H9 (cell line): ENCODE measurements around the gene TEX2. TPM values are rescaled to one million over a fixed set of nuclear protein-coding genes. Genes with fewer than 3 reads are reported as not detected.

Source experiments
- DNase-seq: peaks from one replicate; pipeline ENCODE4 v3.0.0-alpha.2; 2017
- H2AFZ ChIP-seq: one replicate; pipeline ENCODE4 v1.6.1; 2013; ENCODE audit warnings: mild to moderate bottlenecking, low read length, control low read depth, moderate library complexity
- H2AK5ac ChIP-seq: 2 replicates; pipeline ENCODE4 v1.6.1; 2013; ENCODE audit warnings: low read length, control low read depth, mixed read lengths; ENCODE audit not compliant: insufficient read length
- H2BK120ac ChIP-seq: one replicate; pipeline ENCODE4 v1.6.1; 2013; ENCODE audit warnings: low read depth, mild to moderate bottlenecking, low read length, control low read depth, inconsistent platforms; ENCODE audit not compliant: poor library complexity, severe bottlenecking
- H2BK12ac ChIP-seq: 2 replicates; pipeline ENCODE4 v1.6.1; 2013; ENCODE audit warnings: low read length, control low read depth, mixed read lengths, low read depth; ENCODE audit not compliant: insufficient read length
- H2BK15ac ChIP-seq: 2 replicates; pipeline ENCODE4 v1.6.1; 2013; ENCODE audit warnings: low read depth, low read length, control low read depth
- H2BK20ac ChIP-seq: one replicate; pipeline ENCODE4 v1.6.1; 2013; ENCODE audit warnings: low read depth, mild to moderate bottlenecking, low read length, control low read depth, inconsistent platforms; ENCODE audit not compliant: poor library complexity, severe bottlenecking
- H2BK5ac ChIP-seq: 2 replicates; pipeline ENCODE4 v1.6.1; 2013; ENCODE audit warnings: low read length, control low read depth, mixed read lengths; ENCODE audit not compliant: insufficient read length
- H3K14ac ChIP-seq: 2 replicates; pipeline ENCODE4 v1.6.1; 2013; ENCODE audit warnings: low read length, control low read depth; ENCODE audit not compliant: insufficient read depth
- H3K18ac ChIP-seq: 2 replicates; pipeline ENCODE4 v1.6.1; 2013; ENCODE audit warnings: low read depth, mild to moderate bottlenecking, mixed read lengths, low read length, control low read depth; ENCODE audit not compliant: insufficient read length
- H3K23ac ChIP-seq: 2 replicates; pipeline ENCODE4 v1.6.1; 2013; ENCODE audit warnings: low read length, control low read depth, mixed read lengths, low read depth; ENCODE audit not compliant: insufficient read length
- H3K23me2 ChIP-seq: 2 replicates; pipeline ENCODE4 v1.6.1; 2013; ENCODE audit warnings: low read depth, mild to moderate bottlenecking, mixed read lengths, low read length, control low read depth; ENCODE audit not compliant: insufficient read length, poor library complexity, severe bottlenecking
- H3K27ac ChIP-seq: 2 replicates; pipeline ENCODE4 v1.5.1; 2013; ENCODE audit warnings: low read length, control low read depth, mixed read lengths, low read depth; ENCODE audit not compliant: insufficient read length
- H3K27me3 ChIP-seq: 2 replicates; pipeline ENCODE4 v1.6.1; 2013; ENCODE audit warnings: low read length, control low read depth, inconsistent platforms; ENCODE audit not compliant: insufficient read depth
- H3K4ac ChIP-seq: 2 replicates; pipeline ENCODE4 v1.6.1; 2013; ENCODE audit warnings: low read depth, mild to moderate bottlenecking, control low read depth, inconsistent platforms, low read length, moderate library complexity
- H3K4me1 ChIP-seq: 2 replicates; pipeline ENCODE4 v1.6.1; 2013; ENCODE audit warnings: low read length, control low read depth, inconsistent platforms; ENCODE audit not compliant: insufficient read depth
- H3K4me2 ChIP-seq: 2 replicates; pipeline ENCODE4 v1.6.1; 2013; ENCODE audit warnings: low read length, control low read depth, mixed read lengths; ENCODE audit not compliant: insufficient read length, insufficient read depth
- H3K56ac ChIP-seq: 2 replicates; pipeline ENCODE4 v1.6.1; 2013; ENCODE audit warnings: low read depth, mild to moderate bottlenecking, mixed read lengths, low read length, control low read depth; ENCODE audit not compliant: insufficient read length
- H3K79me1 ChIP-seq: 2 replicates; pipeline ENCODE4 v1.6.1; 2013; ENCODE audit warnings: low read depth, mild to moderate bottlenecking, moderate library complexity, low read length, control low read depth, inconsistent platforms; ENCODE audit not compliant: insufficient read depth, poor library complexity, severe bottlenecking
- H3K79me2 ChIP-seq: 2 replicates; pipeline ENCODE4 v1.6.1; 2013; ENCODE audit warnings: low read length, control low read depth, inconsistent platforms; ENCODE audit not compliant: insufficient read depth
- H3K9ac ChIP-seq: 2 replicates; pipeline ENCODE4 v1.6.1; 2013; ENCODE audit warnings: low read length, control low read depth, mixed read lengths; ENCODE audit not compliant: insufficient read length; ENCODE audit errors: extremely low read depth
- H3K9me3 ChIP-seq: one replicate; pipeline ENCODE4 v1.6.1; 2013; ENCODE audit warnings: low read depth, low read length, inconsistent platforms; ENCODE audit not compliant: control insufficient read depth
- H3T11ph ChIP-seq: one replicate; pipeline ENCODE4 v1.6.1; 2013; ENCODE audit warnings: mild to moderate bottlenecking, low read length, control low read depth, inconsistent platforms
- H4K20me1 ChIP-seq: one replicate; pipeline ENCODE4 v1.6.1; 2013; ENCODE audit not compliant: control insufficient read depth, insufficient read length, insufficient read depth
- H4K5ac ChIP-seq: 2 replicates; pipeline ENCODE4 v1.6.1; 2013; ENCODE audit warnings: low read depth, mild to moderate bottlenecking, mixed read lengths, low read length, control low read depth; ENCODE audit not compliant: insufficient read length
- H4K8ac ChIP-seq: replicated peaks from 2 replicates; pipeline ENCODE4 v1.6.1; 2013; ENCODE audit warnings: low read length, control low read depth, mixed read lengths, low read depth; ENCODE audit not compliant: insufficient read length
- H4K91ac ChIP-seq: 2 replicates; pipeline ENCODE4 v1.6.1; 2013; ENCODE audit warnings: low read depth, mild to moderate bottlenecking, moderate library complexity, mixed read lengths, low read length, control low read depth; ENCODE audit not compliant: insufficient read length
- H3K27ac Mint-ChIP-seq, 3 experiments: 2 replicates in 2 of 3; 3 replicates in 1 of 3; pipeline ENCODE4 v1.8.0; 2020 to 2021; ENCODE audit warnings: mixed read lengths in 3 of 3, mild to moderate bottlenecking in 1 of 3, moderate library complexity in 1 of 3
- H3K27me3 Mint-ChIP-seq: 2 replicates; pipeline ENCODE4 v1.8.0; 2021; ENCODE audit warnings: low read depth, mild to moderate bottlenecking, moderate library complexity, mixed read lengths
- H3K36me3 Mint-ChIP-seq, 3 experiments: 2 replicates in 2 of 3; 3 replicates in 1 of 3; pipeline ENCODE4 v1.8.0; 2020 to 2021; ENCODE audit warnings: low read depth in 3 of 3, mixed read lengths in 3 of 3; ENCODE audit not compliant: insufficient read depth in 1 of 3
- H3K4me1 Mint-ChIP-seq, 2 experiments: 2 replicates each; pipeline ENCODE4 v1.8.0; 2020; ENCODE audit warnings: mixed read lengths in 2 of 2
- H3K4me3 Mint-ChIP-seq, 2 experiments: 2 replicates in 1 of 2; 3 replicates in 1 of 2; pipeline ENCODE4 v1.8.0; 2020 to 2021; ENCODE audit warnings: mild to moderate bottlenecking in 2 of 2, mixed read lengths in 2 of 2, moderate library complexity in 1 of 2
- H3K9me3 Mint-ChIP-seq, 2 experiments: 2 replicates in 1 of 2; 3 replicates in 1 of 2; pipeline ENCODE4 v1.8.0; 2020; ENCODE audit warnings: mild to moderate bottlenecking in 2 of 2, mixed read lengths in 2 of 2, moderate library complexity in 1 of 2
- CTCF ChIP-seq: fragments of 200-600 bp; sonication (generic); conservative IDR thresholded peaks from 3 replicates; pipeline ENCODE4 v1.8.0; 2021; ENCODE audit warnings: antibody characterized with exemption, mild to moderate bottlenecking
- WGBS: extraction: QIAGEN DNeasy Blood & Tissue Kit; methylation state at CpG from one replicate; pipeline ENCODE4 v1.1.7; 2013; ENCODE audit warnings: missing lambda C conversion rate, low lambda C conversion rate, mixed read lengths; ENCODE audit not compliant: insufficient read length; ENCODE audit errors: extremely low coverage; 5-methylcytosine and 5-hydroxymethylcytosine counted together
- total RNA-seq: library from RNA; stranded (reverse); gene quantifications from 2 replicates; pipeline ENCODE4 v1.2.1, GENCODE V29; 2021

Gene TEX2
- total RNA-seq, 1 experiment from 2014 or later = 12.2 TPM

GRCh38 chr17:64183815-64184214 is 79.2 kb downstream of the TEX2 start:
- Histone ChIP-seq H3K9ac (no peak overlapping the region), H2BK120ac (no peak overlapping the region), H3K9me3 (no peaks in the 10 kb centered on the region), H2BK15ac (no peak overlapping the region), H2BK20ac (no peak overlapping the region), H2BK5ac (no peak overlapping the region), H3K18ac (no peak overlapping the region), H3K23me2 (no peaks in the 10 kb centered on the region), H4K20me1 (no peaks in the 10 kb centered on the region), H2BK12ac (no peak overlapping the region), H4K91ac (no peak overlapping the region), H3K23ac (no peak overlapping the region), H4K5ac (no peak overlapping the region), H4K8ac (no peak overlapping the region), H3K4me1 (no peaks in the 10 kb centered on the region), H3K79me2 (no peaks in the 10 kb centered on the region), H3K27me3 (no peaks in the 10 kb centered on the region), H3K79me1 (no peaks in the 10 kb centered on the region), H3T11ph (no peak overlapping the region), H3K27ac (no peak overlapping the region), H2AK5ac (no peak overlapping the region), H2AFZ (no peak overlapping the region), H3K14ac (no peak overlapping the region), H3K4me2 (no peak overlapping the region), H3K4ac (no peak overlapping the region), H3K56ac (no peak overlapping the region)
- no peaks in the 10 kb centered on the region for H3K4me1 Mint-ChIP-seq
- H3K4me3 Mint-ChIP-seq = no peak overlapping the region
- peaks cover 4 to 22% (median 16%) of the 10 kb centered on the region in 3 experiments; a peak in 4 of 7 replicates for H3K36me3 Mint-ChIP-seq
- H3K9me3 Mint-ChIP-seq = no peaks in the 10 kb centered on the region; a peak in 2 of 5 replicates
- DNase-seq = no peak
- WGBS = no CpG with 5 or more reads among the region's 4 CpGs
- H3K27ac Mint-ChIP-seq = no peak overlapping the region
- H3K27me3 Mint-ChIP-seq = no peaks in the 10 kb centered on the region
- TF ChIP-seq CTCF = no peak
